COLO668 (cell line): ENCODE measurements around the gene SHISA7.

ENCODE experiments used
- DNase-seq: peaks from one replicate; lab custom pipeline; 2025; ENCODE audit not compliant: unreplicated experiment; lab: John Stamatoyannopoulos, UW

SHISA7 gene

DNA sequence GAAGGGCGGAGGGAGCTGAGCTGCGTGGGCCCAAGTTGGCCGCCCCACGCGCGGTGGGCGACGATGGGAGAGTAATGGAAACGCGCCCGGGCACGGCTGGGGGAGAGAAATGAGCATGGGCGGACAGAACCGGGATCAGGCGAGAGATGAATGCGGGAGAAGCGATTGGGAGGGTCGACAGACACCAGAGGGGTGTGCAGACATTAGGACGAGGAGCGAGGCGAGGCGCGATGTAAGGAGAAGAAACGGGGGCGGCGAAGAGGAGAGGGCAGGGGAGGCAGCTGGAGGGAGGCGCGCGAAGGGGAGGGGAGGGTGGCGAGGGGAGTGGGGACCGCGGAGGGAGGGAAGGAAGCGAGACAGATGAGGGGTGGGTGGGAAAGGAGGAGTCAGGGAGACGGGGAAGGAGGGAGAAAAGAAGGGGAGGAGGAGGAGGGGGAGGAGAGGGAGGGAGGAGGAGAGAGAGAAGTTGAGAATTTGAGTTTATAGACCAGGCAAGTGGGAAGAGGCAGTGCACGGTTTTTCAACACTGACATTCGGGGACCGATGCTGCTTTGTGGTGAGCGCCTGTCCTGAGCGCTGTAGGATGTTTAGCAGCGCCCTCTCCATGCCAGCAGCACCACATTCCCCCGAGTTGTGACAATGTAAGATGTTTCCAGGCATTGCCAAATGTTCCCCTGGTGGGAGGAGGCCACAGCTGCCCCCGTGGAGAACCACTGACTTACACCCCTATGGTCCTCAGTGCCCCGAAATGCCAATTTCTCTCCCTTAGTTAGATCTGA is at the start of gene SHISA7:
TSS of gene SHISA7 (minus strand) at position 256 of the 779 bp plus-strand sequence. CDS start 437 bp downstream, outside the sequence.
- no peak for DNase-seq

DNA sequence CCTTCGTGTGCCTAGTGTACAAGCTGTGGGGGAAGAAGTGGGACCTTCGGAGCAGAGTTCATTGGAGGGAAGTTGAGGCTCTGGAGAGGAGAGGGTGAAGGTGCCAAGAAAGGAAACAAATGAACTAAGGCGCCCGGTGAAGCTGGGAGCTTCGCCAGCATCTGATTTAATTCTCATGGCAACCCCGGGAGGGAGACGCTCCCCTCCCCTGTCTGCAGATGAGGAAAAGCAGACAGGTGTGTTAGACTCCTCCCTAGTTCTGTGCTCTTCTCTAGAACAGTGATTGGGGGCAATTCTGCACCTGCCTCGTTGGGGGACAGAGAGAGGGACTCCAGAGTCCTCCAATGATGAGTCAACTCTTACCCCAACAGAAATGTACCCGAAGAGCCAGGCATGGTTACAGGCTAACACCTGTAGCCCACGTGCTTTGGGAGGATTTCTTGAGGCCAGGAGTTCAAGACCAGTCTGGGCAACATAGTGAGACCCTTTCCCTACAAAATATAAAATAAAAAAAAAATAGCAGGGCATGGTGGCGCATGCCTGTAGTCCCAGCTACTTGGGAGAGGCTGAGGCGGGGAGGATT is 49.4 kb upstream of the SHISA7 start:
- peak; percentile 7 for DNase-seq

DNA sequence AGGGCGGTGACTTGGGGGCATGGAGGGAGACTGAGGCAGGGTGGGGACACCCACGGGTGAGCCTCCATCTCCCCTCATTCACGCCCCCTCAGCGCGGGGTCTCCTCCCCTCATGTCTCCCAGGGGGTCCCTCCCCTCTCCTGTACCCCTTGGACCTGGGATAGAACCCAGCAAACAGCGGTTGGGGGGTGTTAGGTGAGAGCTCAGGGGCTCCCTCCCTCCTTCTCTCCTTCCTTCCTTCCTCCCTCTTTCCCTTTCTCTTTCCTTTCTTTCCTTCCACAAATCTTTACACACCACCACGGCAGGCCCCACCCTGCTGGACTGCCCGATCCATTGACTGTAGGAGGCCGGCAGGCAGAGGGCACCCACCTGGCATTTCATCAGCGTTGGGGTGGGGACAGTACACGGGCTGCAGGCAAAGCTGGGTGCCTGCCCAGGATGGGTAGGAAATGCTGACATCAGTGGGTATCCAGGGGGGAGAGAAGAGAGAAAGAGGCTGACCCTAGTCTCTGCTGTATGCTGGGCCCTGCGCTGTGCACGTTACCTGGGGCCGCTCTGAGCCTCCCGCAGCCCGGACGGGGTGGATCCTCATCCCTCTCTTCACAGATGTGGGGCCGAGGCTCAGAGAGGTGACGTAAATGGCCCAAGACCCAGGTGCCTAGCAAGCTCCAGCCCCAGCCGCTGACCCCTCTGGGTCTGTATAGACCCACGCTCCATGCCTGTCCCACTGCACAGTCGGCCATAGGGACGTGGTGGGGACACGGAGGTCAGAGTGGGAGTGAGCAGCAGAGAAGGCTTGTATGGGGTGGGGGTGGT is 48.7 kb upstream of the SHISA7 start:
- no peak for DNase-seq

DNA sequence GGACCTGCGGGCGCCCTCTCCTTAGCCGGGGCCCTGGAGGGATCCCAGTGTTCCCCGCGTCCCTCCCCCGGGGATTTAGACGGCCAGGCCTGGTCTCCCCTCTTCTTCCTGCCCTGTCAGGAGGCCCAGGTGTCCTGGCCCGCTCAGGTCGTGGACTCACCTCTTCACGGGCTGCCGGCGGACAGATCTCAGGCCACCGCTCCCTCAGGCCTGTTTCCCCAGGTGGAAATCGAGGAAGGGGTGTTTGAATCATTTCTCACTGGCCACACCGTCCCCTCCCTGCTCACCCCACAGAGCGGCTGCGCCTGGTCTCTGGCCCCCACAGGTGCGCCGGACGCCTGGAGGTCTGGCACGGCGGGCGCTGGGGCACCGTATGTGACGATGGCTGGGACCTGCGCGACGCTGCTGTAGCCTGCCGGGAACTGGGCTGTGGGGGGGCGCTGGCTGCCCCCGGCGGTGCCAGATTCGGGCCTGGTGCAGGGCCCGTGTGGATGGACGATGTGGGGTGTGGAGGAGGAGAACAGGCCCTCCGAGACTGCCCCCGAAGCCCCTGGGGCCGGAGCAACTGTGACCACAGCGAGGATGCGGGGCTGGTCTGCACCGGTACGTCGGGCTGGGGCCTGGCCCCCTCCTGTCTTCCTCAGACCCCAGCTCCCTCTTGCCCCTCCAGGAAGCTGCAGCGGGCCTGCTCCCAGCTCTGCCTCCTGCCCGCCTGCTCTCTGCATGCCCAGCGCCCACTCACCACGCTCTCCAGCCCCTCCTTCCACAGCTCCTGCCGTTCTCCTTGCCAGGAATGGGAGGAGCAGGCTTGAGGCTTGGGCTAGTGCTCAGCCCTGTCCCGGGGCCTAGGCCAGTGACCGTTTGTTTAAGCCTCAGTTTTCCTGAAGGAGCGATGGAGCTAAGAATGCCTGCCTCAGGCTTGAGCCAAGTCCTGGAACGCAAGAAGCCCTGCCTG is 47.7 kb upstream of the SHISA7 start:
- no peak for DNase-seq

- DNase-seq = no peak
Measured at GRCh38 chr19:55489711-55490477, 46.8 kb upstream of the SHISA7 start.

- no peak for DNase-seq
Measured at GRCh38 chr19:55488986-55489710, 46.0 kb upstream of the SHISA7 start.

- no peak for DNase-seq
Measured at GRCh38 chr19:55487924-55488687, 45.0 kb upstream of the SHISA7 start, which contains the start of gene SSC5D. Gene SSC5D, plus strand, starts transcription at chr19:55488436. Its CDS starts 154 bp downstream, at chr19:55488590.

- DNase-seq = peak; percentile 6
Measured at GRCh38 chr19:55486971-55487923, 44.1 kb upstream of the SHISA7 start.

DNA sequence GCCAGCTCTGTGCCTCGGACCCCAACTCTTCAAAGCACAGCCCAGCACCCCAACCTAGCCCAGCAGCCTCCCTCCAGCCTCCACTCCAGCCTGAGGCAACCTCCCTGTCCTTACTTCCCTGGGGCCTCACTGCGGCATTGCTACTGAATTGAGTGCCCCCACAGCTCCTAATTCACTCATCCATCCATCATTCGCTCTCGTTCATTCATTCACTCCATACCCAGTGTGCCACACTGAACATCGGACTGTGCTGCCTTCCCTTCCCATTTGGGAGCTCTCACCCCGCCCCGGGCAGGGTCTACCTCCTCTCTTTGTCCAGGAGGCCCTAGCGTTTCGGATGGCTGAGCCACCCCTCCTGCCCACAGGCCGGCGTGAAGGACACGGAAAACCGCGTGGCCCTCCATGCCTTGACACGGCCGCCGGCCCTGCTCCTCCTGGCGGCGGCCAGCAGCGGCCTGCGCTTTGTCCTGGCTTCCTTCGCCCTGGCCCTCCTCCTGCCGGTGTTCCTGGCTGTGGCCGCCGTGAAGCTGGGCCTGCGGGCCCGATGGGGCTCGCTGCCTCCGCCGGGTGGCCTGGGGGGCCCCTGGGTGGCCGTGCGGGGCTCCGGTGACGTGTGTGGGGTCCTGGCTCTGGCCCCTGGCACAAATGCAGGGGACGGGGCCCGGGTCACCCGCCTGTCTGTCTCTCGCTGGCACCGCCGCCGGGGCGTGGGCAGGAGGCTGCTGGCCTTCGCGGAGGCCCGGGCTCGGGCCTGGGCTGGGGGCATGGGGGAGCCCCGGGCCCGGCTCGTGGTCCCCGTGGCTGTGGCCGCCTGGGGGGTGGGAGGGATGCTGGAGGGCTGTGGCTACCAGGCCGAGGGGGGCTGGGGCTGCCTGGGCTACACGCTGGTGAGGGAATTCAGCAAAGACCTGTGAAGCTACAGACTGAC is 43.2 kb upstream of the SHISA7 start:
- no peak for DNase-seq

DNA sequence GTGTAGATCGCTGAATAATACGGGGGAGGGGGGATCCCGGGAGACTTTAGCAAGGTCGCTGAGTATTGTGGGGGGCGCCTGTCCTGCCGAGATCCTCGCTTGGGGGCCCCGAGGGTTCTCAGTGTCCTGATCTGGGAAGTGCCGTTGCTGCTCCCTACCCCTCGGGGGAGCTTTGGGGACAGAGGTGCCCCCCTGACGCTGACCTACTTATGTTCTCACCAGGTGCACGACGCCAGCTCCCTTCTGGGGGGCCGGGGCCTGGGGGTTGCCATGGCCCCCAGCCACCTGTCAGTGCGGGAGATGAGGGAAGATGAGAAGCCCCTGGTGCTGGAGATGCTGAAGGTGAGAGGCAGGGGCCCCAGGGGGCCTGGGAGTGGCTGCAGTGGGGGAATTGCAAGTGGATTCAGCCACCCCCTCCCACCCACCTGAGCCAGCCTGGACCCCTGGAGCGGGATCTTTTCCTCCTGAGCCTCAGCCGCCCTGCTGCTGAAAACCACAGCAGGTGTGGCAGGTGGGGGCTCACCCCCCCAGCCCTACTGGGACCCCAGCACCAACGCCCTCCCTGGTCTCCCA is 42.4 kb upstream of the SHISA7 start:
- DNase-seq = no peak

DNA sequence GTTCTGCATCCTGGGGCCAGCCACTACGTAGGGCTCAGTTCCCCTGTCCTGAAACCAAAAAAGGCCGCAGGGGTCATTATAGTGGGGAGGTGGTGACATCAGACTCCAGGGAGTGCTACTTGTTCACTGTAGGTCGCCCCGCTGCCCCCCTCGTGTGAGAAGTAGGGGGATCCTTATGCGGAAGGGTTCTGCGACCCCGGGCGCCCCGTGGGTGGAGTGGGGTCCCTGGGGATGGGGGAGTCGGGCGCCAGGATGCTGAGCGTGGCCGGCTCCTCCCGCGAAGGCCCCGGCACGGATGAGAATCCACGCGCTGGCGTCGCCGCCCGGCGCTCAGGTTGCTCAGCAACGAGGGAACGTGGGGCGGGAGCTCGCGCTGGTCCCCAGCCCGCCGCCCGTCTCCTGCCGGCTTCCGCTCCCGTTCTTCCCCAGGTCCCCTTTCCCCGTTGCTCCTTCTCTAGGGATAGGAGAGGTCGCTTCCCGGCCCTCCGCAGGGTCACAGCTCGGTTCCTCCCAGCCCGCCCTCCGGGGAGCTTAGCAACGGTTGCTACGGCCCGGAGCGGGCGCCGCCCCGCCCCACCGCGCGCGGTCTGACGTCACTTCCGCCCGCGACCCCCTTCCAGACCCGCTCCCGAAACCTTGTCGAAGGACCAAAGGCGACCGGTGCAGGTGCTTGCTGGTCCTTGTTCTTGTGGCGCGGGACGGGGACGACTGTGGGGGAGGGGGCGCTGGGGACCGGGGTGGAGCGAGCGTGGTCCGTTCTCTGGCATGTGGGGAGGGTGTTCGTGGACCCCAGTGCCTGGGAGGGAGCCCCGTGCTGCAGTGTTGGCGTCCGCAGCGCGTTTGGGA is 41.7 kb upstream of the SHISA7 start, which contains the start of gene NAT14:
TSS of gene NAT14 (plus strand) at position 596 of the 846 bp plus-strand sequence. CDS start 521 bp downstream, outside the sequence.
- DNase-seq = peak; percentile 86

DNA sequence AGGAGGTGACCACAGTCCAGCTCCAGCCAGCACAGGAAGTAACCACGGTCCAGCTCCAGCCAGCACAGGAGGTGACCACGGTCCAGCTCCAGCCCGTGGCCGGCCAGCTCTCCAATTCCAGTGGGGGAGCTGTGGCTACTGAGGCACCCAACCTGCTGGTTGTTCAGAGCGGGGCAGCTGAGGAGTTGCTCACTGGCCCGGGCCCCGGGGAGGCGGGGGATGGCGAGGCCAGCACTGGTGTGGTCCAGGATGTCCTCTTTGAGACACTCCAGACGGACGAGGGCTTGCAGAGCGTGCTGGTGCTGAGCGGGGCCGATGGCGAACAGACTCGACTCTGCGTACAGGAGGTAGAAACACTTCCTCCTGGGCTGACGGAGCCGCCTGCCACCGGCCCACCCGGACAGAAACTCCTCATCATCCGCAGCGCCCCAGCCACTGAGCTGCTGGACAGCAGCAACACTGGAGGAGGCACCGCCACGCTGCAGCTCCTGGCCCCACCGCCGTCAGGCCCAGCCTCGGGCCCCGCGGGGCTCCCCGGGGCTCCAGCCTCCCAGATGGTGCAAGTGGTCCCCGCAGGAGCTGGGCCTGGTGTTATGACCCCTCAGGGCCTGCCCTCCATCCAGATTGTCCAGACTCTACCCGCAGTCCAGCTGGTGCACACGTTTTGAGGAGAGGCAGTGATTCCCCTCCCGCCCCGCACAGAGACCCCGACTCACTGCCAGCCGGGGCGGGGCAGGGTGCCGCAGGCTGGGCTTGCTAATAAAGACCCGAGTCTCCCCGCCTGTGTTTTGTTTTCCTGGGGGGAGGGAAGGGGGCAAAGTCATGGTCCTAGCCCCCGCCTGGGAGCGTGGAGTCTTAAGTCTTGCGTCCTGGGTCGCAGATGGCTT is 40.8 kb upstream of the SHISA7 start:
- no peak for DNase-seq

GRCh38 chr19:55482967-55483705 is 40.0 kb upstream of the SHISA7 start:
- DNase-seq = no peak
